Activated effector memory CD4-positive, alpha-beta T cell treated with Interleukin-2 at 50 U/mL for 16 hours (primary cell): Measurements from ENCODE around the gene RPS3.
"Not testable (repeated sequence)": the region's sequence is repeated elsewhere in the genome, so short reads cannot be mapped to it uniquely, and the experiment has no call there.

ENCODE experiments used
- DNase-seq: peaks from one replicate; pipeline ENCODE4 v3.0.0-alpha.2; 2020

The RPS3 gene

GRCh38 chr11:75380716-75381420 lies 18.4 kb upstream of the RPS3 start:
- DNase-seq: no peak

DNA sequence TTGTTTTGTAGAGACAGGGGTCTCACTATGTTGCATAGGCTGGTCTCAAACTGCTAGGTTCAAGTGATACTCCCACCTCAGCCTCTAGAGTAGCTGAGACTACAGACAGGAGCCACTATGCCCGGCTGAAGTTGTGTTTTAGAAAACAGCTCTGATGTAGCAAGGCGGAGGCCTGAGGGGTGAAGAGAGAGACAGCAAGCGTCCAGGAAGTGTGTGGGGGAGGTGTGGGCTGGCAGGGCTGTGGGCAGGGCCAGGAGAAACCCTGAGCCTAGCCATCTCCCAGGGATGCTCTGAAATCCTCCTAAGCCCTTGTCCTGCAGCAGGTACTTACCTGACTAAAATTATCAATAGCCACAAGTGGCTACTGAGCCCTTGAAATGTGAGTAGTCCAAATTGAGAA lies 16.1 kb upstream of the RPS3 start:
- peak; percentile 25 for DNase-seq

DNA sequence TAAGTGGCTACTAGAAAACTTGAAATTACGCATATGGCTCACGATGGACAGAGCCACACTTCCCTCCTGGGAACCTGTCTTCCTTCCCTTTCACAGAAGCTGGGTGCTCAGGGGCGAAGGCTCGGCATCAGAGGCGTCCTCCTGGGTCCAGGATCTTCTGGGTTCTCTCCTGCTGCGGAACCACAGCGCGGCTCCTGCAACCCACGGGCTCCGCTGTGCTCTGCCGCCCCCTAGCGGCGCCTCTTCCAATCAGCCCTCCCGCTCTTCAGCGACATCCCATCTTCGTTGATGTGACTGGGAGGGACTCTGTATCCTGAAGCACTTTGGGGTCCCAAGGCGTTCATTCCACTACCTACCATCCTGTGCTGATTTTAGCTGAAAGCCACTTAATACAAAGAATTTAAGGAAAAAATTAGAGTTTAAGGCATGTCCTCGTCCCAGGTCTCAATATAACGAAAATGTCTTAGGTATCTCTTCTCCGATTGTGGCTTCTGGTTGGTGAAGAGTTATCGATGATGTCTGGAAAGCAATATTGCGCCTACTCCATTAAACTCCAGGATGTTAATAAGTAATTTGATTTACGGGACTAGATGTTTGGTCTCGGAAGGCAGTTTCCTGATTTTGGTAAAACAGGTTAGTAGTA lies 14.8 kb upstream of the RPS3 start:
- DNase-seq: peak; percentile 64

DNA sequence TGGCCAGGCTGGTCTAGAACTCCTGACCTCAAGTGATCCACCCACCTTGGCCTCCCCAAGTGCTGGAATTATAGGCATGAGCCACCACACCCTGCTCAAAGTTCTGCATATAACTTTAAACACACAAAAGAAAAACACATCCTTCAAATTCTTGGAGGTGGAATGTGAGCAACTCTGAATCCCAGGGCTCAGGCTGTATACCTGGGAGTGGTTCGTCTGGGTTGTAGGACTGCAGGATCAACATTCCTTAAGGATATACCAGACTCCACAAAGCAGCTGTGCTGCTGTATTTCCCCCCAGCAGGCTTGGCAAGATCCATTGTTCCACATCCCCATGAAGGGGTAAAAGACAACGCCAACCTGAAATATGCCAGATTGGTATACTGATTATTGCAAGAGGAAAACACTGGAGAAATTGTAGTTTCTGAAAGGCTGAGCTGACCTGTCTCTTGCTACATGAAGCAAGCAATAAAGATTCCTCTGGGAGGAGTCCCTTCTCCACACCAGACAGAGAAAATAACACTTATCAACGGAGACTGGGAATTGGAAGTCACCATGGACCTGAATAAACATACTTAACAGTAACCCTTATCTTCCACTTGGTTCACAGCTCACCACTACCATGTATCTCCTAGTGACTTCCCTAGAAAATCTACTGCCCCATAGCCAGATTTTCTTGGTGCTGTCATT lies 12.2 kb upstream of the RPS3 start:
- no peak for DNase-seq

DNA sequence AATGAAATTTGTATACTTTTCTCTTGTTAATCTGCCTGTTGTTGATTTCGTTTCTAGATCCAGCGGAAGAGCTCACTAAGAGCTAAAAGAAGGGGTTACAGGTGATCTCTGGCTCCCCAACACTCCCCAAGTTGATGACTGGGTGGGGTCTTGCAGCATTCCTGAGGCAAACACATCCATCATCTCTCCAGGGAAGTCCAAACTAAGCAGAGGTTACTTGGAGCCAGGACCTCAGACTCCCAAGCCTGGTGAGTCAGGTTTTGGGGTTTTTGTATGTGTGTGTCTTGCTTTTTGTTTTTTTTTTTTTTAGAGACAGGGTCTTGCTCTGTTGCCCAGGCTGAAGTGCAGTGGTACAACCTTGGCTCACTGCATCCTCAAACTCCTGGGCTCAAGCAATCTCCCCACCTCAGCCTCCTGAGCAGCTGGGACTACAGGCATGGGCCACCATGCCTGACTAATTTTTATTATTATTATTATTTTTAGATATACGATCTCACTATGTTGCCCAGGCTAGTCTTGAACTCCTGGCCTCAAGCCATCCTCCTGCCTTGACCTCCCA lies 11.5 kb upstream of the RPS3 start:
- DNase-seq: no peak

GRCh38 chr11:75388386-75389275 lies 10.7 kb upstream of the RPS3 start:
- DNase-seq: peak; percentile 51

- no peak for DNase-seq
Measured at GRCh38 chr11:75389276-75389605, 10.1 kb upstream of the RPS3 start.

- DNase-seq: no peak
Measured at GRCh38 chr11:75389925-75390324, 9.4 kb upstream of the RPS3 start.

DNA sequence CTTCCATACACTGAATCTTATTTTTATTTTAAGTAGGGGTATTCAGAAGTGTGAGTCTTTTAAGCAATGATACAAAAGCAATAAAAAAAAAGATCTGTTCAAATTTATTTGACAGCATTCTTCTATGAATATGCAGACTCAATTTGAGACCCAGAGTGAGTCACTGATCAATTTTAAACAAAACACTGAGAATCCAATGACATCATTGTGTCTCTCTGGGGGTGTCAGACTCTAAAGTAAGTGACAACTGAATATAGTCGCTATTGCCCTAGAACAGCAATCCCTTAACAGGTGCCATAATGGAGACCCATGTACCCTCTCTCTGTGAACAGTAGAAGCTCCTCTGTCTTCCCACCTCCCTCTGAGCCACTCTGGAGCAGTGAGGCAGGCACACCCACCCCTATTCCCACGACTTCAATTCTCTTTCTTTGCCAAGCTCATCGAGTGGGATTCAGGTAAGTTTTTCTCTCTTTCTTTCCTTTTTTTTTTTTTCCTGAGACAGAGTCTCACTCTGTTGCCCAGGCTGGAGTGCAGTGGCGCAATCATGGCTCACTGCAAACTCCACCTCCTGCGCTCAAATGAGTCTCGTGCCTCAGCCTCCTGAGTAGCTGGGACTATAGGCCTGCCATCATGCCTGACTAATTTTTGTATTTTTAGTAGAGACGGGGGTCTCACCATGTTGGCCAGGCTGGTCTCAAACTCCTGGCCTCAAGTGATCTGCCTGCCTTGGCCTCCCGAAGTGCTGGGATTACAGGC lies 5.1 kb upstream of the RPS3 start:
- no peak for DNase-seq

- DNase-seq: no peak
Measured at GRCh38 chr11:75398906-75399305, 412 bp upstream of the RPS3 start.

DNA sequence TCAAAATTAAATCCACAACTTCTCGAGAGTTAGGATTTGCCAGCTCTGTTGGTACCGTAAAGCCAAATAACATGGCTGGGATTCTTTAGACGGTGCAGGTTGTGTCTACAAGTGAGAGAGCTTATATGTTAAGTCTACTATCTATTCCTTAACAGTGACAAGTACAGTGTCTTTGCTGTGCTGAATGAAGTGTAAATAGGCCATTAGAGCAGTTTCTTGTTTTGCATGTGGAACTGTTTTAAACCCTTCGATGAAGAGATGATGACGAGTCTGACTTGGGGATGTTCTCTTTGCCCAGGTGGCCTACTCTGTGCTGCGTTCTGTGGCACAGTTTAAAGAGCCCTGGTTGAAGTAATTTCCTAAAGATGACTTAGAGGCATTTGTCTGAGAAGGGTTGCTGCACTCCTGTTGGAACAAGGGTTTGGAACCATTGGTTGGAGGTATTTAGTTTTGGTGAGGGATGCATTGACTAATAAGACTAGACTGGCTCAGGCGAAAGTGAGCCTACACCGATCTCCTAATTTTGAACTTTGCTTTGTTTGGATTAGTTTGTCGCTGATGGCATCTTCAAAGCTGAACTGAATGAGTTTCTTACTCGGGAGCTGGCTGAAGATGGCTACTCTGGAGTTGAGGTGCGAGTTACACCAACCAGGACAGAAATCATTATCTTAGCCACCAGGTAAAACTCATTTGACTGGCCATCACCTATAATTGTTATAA lies 988 bp downstream of the RPS3 start:
- peak; percentile 13 for DNase-seq

GRCh38 chr11:75402002-75402773 lies 2.9 kb downstream of the RPS3 start:
- DNase-seq: no peak

DNA sequence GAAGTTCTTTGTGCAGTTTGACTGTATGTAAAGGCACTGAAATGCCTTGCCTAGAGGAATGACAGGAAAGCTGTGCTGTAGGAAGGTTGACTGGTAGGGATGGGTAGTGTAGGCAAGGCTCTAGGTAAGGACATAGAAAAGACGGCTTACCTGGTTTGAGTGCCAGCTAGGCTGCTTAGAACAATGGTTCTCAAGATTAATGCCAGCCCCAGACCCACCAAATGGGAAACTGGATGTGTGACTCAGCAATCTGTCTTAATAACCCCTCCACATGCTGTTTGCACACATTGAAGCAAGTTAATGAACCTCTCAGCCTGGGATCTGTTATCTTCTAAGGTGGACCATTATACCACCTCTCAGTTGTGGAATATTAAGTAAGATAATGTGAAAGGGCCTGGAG lies 3.7 kb downstream of the RPS3 start:
- no peak for DNase-seq

DNA sequence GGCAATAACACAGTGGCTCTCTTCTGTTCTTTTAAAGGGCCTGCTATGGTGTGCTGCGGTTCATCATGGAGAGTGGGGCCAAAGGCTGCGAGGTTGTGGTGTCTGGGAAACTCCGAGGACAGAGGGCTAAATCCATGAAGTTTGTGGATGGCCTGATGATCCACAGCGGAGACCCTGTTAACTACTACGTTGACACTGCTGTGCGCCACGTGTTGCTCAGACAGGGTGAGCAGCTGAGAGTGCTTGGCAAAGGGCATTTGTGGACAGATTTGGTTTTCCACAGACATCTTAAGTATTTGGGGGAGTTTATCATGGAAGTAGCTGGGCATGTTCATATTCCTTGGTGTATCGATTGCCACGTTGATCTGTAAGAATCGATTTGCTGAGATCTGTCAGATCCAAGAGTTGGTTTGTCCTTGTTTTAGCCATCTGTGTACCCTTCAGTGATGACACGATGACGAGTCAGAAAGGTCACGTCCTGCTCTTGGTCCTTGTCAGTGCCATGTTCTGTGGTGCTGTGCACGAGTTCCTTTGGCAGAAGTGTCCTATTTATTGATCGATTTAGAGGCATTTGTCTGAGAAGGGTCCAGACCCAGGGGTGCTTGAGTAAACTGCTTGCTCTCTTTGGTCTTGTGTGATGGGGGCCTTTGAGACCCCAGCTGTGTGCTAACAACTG lies 4.8 kb downstream of the RPS3 start:
- DNase-seq: no peak

GRCh38 chr11:75406338-75406777 lies 7.0 kb downstream of the RPS3 start:
- DNase-seq: no peak

DNA sequence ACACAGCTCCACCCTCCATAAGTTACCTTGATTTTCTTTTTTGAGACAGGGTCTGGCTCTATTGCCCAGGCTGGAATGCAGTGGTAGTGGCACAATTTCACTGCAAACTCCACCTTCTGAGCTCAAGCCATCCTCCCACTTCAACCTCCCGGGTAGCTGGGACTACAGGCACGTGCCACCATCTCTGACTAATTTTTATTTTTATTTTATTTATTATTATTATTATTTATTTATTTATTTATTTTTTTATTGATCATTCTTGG lies 9.6 kb downstream of the RPS3 start:
- no peak for DNase-seq

DNA sequence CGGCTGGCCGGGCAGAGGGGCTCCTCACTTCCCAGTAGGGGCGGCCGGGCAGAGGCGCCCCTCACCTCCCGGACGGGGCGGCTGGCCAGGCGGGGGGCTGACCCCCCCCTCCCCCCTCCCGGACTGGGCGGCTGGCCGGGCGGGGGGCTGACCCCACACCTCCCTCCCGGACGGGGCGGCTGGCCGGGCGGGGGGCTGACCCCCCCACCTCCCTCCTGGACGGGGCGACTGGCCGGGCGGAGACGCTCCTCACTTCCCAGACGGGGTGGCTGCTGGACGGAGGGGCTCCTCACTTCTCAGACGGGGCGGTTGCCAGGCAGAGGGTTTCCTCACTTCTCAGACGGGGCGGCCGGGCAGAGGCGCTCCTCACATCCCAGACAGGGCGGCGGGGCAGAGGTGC lies 10.7 kb downstream of the RPS3 start:
- not testable (repeated sequence) for DNase-seq

- not testable (repeated sequence) for DNase-seq
Measured at GRCh38 chr11:75413146-75413545, 13.8 kb downstream of the RPS3 start.

GRCh38 chr11:75413864-75414263 lies 14.5 kb downstream of the RPS3 start:
- no peak for DNase-seq
